Left colon (tissue), 2 donors: ENCODE data around the gene ADRA2B. TPM values are rescaled to one million over a fixed set of nuclear protein-coding genes. Genes with fewer than 3 reads are reported as not detected.
"Not testable (repeated sequence)": the region's sequence is repeated elsewhere in the genome, so short reads cannot be mapped to it uniquely, and the experiment has no call there.

Experiments
- ATAC-seq: fragments of 200-7000 bp; cut with Tn5 transposase; one replicate; pipeline ENCODE4 v1.9.1; 2020; ENCODE audit warnings: mild to moderate bottlenecking, moderate library complexity
- DNase-seq, 2 donors: peaks; one replicate each; pipeline ENCODE4 v3.0.0-alpha.2; 2020
- intact Hi-C, 2 donors: fragments of 100-400 bp; cut with DNase I in 1 of 2; cut with micrococcal nuclease in 1 of 2; formaldehyde crosslinking; loops; one replicate each; pipeline versions ENCODE4 v1.11.2 to v1.14.0; 2022; cut with DNase I, micrococcal nuclease
- total RNA-seq, 2 donors: library from RNA; stranded (reverse); fragmentation: NEBNext Ultra II Directional; extraction: Animal tissue kit (Norgen Biotek cat#: 25700); gene quantifications; one replicate each; pipeline ENCODE4 v1.2.1, GENCODE V29; 2021
- donor health status: DM: no; HTN: no; CAD: no.
- donor health status: DM: yes; HTN: yes; CAD: no.

Gene ADRA2B
- total RNA-seq, 2 donors from 2014 or later = 0.12 to 0.84 TPM

DNA sequence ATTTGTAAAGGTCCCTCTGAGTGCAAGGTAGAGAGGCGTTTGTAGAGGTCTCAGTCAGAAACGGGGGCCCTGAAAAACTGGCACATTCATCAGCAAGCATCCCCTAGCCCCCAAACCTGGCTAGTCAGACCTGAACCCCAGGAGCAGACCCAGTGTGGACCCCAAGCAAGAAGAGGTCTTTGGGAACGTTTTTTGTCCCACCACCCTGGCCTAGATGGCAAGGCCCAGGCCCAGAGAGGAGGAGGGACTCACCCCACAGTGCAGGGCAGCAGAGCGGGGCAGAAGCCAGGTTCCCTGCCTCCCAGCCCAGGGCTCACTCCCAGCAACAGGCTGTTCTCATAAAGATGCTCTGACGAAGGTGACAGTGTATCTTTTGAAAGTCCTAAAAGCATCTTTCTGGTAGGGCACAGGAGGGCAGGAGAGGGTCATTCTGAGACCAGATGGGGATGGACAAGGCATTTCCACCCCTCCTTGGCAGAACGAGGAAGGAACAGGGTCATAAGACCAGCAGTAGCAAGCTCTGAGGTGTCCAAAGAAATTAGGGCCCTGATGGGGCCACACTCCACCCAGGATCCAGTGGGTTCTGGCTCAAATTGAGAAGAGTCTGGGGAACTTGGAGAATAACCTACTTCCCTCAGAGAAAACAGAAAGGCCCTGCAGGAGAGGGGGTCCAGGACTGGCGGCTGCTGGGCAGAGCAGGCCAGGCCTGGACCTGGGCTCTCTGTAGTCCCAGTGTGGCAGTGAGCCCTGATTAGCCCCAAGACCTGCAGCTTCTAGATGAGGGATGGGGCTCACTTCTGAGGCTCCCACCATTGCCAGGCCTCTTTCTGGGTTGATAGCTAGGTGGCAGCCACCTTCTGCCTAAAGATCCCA is 18.2 kb downstream of the ADRA2B start:
- DNase-seq (no peak), ATAC-seq (no peak)
- intact Hi-C loops = no loop called here

DNA sequence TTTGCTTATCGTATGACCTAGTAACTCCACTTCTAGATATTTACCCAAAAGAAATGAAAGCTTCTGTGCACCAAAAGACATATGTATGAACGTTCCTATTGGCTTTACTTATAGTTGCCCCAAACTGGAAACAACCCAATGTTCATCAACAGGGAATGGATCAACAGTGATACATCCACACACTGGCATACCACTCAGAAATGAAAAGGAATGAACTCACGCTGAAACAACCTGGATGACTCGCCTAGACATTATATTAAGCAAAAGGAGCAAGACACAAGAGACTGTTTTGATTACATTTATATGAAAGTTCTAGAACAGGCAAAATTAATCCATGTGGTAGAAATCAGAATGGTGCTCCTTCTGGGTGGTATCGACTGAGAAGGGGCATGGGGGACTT is 18.9 kb downstream of the ADRA2B start:
- ATAC-seq (no peak), DNase-seq (no peak)
- intact Hi-C loops = no loop called here

DNA sequence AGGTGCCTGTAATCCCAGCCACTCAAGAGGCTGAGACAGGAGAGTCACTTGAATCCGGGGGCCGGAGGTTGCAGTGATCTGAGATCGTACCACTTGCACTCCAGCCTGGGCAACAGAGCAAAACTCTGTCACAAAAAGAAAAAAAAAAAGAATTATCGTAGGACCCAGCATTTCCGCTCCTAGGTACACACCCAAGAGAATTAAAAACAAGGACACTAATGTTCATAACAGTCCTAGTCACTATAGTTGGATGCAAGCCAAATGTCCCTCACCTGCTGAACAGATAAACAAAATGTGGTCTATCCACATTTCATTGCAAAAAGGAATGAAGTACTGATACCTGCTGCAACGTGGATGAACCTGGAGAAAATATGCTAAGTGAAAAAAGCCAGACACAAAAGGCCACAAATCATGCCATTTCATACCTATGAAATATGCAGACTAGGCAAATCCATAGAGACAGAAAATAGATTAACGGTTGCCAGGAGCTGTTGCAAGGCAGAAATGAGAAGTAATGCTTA is 21.2 kb downstream of the ADRA2B start:
- intact Hi-C loops = no loop called here
- DNase-seq (no peak), ATAC-seq (no peak)

DNA sequence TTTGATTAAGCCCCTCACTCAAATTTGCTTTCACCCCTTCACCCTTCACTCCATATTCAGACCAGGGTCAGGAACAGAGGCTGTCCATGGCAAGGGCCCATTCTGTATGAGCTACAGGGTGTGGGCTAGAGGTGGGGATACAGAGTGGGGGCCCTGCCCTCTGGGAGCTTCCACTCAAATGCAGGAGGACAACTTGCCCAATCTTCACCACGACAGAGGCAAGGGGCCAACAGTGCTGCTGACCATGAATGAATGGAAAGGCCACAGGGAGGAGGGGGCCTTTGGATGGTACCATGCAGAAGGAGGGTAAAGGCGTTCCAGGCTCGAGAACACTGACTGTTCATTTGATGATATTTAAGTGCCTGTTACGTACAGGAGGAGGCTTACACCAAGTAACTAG is 22.8 kb downstream of the ADRA2B start:
- intact Hi-C loops = no loop called here
- ATAC-seq (no peak), DNase-seq (no peak)

DNA sequence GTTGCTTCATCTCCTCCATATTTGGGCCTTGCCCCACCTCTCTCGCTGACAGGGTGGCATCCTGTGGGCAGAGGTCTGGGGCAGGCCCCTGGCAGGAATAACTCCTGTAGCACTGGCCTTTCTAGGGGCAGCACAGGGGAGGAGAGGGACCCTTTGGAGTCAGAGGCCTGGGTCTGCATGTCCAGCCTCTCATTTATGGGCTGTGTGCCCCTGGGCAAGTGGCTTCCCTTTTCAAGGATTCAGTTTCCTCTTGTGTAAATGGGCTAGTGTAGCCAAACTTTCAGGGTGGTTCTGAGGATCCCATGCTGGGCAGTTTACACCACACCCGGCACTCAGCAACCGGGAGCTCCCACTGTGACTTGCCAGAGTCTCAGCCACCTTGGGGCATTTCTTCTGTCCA is 23.4 kb downstream of the ADRA2B start:
- ATAC-seq (no peak), DNase-seq (no peak)
- intact Hi-C loops = no loop called here

DNA sequence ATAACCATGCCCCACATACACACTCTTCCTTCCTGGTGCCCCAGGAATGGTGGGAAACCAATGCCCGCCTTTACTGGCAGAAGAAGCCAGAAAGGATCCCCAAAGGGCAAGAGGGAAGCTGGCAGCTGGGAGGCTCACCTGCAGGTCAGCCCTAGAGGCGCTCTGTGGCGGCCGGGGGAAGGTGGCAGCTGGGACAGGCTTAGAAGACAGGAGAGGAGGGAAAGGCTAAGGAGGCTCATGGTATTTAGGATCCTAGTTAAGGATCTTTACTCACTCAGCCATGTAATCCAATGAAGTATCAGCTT is 23.8 kb downstream of the ADRA2B start:
- ATAC-seq = no peak
- DNase-seq = no peak
- intact Hi-C loops = no loop called here

DNA sequence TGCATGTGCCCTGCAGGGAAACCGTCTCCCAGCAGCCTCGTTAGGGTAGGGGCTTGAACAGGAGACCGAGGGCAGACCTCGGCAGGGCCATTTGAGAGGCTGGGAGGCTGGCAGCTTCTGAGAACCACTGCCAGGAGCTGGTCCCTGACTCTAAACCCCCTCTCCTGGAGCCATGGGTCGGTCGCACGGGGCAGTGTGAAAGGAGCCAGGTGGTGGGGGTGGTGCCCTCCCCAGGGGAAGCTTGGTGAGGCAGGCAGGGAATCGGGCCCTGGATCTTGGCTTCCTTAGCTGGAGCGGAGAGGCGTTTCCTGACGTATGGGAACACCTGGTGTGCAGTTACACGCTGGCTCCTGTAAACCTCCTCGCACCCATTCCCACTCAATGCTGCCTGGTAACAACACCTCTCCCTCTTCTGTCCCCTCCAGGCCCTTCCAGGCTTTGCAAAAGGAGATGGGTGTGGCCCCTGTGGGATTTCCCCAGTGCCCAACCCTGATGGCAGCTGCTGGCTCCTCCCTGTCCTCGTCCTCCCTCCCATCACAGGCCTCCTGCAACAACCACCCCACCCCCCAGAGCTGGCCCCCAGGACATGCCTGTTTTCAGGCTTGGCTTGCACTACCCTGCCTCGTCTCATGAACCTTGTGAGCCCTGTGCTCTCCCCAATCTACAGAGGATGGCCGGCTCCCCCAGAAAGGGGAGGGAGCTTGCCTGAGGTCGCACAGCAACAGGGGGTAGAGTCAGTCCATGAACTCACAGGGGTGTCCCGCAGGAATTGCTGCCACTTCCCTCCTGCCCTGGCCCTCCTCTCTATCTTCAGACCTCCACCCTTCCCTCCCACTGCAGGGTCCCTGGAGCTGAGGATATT is 24.4 kb downstream of the ADRA2B start:
- intact Hi-C loops = no loop called here
- peak; percentile 71 for ATAC-seq
- peak; percentile 54 to 66 for DNase-seq

DNA sequence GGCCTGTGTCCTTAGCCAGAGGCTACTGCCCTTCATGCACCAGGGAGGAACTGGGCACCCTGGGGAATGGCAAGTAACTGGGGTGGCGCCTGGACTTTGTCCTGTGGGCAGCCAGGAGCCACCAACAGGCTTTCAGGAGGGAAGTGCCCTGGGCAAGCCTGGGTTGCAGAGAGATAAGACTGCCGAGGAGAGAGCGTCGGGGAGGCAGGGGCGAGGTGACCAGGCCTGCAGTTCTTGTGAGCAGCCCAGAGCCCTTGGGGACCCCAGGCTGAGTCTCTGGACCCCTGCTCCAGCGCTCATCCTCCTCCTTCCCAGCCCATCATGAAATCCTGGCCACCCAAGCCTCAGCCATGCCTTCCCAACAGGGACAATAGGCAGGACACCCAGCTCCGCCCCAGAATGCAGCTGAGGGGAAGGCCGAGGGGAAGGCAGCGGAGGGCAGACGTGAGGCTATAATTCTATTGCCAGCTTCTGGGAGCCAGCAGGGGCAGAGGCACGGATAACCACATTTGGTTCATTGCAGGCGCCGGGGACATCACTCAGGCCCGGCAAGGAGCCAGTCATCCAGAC is 25.1 kb downstream of the ADRA2B start:
- DNase-seq (peak; percentile 79 to 82), ATAC-seq (peak; percentile 96)
- intact Hi-C loops = no loop called here

DNA sequence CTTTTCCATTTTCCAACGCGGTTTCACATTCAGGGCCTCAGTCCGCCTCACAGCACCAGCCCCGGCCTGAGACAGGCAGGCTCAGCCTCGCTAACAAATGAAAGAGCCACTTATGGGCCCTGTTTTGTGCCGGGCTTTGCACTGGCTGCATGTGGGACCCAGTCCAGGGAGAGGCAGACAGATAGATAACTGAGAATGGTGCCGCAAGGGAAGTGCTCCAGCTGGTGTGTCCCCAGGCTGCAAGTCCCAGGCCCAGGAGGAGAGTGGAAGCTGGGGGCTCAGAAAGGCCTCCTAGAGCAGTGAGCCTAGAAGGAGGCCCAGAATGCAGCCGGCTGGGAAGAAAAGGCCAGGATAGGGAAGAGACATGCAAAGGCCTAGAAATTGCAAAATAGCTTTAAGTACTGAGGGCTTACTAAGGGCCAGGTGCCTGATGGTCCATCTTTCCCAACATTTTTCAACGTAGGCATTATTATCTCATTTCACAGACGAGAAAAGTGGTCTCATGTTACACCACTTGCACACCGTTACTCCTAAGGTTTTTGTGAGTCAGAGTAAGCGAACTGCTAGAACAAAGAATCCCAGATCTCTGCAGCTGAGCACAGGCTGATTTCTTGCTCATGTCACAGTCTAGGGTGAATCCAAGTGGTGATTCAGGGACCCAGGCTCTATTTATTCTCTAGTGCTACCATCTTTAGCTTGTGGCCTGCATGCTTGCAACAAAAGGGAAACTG is 26.0 kb downstream of the ADRA2B start:
- DNase-seq (no peak), ATAC-seq (no peak)
- intact Hi-C loops = no loop called here

DNA sequence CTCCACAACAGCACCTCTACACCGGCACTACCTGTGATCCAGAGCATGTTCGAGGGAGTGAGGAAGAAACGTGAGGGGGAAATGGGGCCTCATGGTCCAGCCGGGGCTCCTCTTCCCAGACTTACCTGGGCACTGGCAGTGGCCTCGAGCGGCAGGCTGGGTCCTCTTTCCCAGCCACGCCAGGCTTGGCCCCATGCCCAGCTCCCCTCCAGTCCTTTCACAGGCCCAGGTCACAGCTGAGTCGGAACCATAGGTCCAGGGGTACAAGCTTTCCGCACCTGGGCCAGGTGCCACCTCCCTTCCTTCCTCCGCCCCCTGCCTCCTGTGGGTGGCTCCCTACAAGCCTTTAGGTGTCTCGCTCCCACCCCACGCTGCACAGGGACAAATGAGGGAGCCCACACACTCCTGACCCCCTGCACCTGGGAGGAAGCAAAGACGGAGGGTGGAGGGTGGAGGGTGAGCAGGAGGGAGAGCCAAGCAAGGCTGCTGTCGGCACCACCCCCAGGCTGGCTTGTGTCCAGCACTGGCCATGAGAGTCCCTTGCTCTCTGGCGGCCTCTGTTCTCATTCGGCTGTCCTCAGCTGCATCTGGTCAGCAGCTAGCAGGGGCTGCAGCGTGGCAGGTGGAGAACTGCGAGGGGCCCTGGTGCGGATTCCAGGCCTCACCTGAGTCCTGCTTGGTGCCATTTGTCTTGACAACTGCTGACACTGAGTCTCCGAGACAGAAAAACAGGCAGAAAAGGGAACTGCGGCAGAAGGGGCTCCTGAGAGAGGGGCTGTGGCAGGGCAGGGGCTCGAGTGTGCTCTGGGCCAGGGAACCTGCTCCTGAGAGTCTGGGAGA is 26.8 kb downstream of the ADRA2B start:
- no peak for ATAC-seq
- intact Hi-C loops = no loop called here
- DNase-seq = no peak

DNA sequence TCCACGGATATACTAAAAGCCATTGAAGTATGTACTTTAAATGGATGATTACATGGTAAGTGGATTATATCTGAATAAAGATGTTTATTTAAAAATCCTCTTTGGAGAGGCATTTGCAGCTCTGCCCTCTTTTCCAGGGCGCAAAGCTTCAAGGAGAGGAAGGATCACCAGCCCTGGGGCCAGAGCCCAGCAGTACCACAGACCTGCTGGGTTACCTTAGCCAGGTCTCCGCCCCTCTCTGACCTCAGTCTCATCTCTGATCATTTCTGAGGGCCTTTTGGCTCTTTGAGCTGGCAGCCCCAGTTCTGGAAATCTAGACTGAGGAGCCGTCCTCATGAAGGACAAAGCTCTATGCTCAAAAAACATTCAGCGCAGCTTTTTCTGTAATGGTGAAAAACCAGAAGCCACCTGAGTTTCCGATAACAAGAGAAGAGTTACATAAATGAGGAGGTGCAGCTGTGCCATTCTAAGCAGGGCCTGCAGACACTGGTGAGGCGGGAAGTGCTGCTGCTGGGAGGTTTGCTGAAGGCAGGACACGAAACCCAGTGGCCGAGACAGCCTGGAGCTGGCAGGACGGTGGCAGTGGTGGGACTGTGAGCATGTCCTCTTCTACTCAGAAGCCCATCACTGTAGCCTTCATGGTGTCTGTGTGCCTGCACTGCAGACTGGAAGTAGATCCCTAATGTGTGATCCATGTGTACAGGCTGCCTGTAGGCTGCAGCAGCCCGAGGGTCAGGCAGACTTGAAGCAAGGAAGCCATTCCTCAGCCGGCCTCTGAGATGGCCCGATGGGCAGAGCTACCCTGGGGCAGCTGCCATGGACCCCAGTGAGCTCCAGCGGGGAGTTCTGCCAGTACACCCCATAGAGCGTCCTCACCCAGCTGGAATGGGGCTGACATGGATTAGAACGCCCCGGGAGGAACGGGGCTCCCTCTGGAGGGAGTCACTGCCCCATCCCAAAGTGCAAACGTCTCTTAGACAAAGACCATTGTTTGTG is 27.7 kb downstream of the ADRA2B start:
- ATAC-seq (no peak), DNase-seq (no peak)
- intact Hi-C loops = no loop called here

DNA sequence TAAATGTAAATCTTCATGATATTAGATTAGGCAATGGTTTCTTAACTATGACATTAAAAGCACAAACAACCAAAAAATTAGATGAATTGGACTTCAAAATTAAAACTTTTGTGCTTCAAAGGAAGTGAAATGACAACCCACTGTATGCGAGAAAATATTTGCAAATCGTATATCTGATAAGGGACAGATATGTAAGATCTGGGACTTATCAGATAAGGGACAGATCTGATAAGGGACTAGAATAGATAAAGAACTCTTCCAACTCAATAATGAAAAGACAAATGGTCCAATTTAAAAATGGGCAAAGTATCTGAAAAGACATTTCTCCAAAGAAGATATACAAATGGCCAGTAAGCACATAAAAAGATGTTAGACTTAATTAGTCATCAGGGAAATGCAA is 29.2 kb downstream of the ADRA2B start:
- intact Hi-C loops = no loop called here
- no peak for ATAC-seq
- DNase-seq = no peak

DNA sequence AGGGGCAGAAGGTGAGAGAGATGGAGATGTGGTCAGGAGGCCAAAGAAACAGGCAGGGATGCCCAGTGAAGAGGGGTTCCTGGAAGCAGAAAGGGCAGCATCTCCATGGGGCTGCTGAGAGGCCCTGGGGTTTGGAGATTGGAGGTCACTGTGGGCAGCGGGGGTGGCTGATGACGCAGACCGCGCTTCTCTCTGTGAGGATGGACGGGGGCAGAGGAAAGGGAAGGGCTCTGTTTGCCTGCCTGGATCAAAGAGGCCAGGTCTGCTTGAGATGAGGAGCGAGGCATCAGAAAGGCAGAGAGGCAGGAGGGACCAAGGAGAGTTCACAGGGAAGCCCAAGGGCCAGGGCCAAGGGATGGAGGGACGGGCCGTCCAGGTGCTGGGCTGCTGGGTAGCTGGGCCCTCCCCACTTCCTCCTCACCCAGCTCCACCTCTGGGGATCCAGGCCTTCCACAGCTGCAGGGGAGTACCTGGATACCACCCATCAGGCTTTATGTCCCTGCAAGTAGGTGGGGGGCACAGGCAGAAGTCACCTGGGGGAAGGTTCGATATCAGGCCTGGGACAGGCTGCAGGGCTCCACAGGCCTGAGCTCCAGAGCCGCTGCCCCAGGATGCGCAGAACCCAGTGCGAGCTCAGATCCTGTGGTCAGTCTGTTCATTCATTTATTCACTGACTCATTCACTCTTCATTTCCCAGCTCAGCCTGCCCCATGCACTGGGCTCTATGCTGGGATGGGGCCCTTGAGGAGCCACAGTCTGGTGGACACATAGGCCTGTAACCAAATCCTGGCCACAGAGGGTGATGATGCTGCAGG is 30.6 kb downstream of the ADRA2B start:
- DNase-seq (no peak), ATAC-seq (no peak)
- intact Hi-C loops = no loop called here

DNA sequence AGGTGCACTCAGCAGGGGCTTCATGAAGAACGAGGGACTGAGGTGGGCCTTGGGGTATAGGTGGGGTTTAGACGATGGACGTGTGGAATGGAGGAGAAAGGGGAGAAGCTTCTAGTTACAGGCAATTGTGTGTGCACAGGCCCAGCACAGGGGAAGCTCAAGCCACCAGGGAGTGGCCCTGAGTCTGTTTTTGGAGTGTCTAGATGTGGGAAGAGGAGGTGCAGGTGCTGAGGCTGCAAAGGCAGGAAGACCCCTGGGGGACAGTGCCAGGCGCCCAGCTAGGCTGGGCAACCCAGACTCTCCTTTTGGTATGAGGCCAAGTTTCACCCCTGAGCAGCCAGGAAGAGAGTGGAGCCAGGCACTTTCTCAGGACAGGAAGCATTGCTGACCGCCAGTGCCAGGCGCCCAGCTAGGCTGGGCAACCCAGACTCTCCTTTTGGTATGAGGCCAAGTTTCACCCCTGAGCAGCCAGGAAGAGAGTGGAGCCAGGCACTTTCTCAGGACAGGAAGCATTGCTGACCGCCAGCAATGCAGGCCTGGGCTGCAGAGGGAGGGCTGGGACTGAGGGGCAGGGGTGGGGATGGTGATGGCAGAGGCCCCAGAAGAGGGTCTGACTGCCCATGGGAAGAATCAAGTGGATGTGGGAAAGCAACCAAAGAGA is 31.4 kb downstream of the ADRA2B start:
- DNase-seq, ATAC-seq, intact Hi-C loops: not testable (repeated sequence)

DNA sequence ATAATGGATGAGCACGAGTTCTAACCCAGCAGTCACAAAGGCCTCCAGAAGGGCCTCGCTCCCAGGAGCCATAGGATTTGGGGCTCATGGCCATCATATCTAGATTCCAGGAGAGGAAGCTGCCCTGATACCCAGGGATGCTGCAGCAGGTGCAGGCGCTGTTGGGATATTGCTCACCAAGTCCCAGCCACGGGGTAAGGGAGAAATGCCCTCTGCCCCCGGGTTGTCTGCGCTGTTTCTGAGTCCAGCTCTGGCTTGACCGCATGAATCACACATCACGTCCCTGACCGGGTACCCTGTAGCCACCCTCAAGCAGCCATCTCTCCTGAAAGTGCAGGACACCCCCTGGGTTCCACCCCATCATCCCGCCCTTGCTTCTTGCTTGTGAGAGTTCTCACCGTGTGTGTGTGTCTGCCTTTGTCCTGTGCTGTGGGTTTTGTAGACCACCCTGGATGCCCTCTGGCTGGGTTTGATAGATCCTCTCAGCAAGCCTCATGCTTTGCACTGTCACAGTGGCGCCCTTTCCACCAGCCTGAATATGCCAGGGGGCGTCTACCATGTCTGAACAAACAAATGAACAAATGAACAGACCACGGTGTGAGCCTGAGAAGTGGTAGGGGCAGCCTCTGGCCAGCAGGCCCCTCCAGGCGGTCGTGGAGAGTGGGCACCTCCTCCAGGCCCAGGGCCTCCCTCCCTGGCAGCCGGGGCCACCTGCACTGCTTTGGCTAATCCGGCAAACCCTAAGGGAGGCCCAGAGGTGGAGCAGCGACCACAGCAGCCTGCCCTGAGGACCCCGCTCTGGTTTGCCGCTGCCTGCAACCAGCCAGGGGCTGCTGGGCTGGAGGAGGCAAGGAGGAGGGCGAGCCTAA is 32.1 kb downstream of the ADRA2B start:
- intact Hi-C loops = no loop called here
- DNase-seq (no peak), ATAC-seq (no peak)
